Loucy (cell line): Measurements from ENCODE around the gene CASZ1.

Experiments used
- EZH2phosphoT487 ChIP-seq: fragments of 200-600 bp; IDR thresholded peaks from 2 replicates; pipeline ENCODE4 v1.6.1; 2018; ENCODE audit warnings: antibody characterized with exemption, mild to moderate bottlenecking, moderate library complexity, borderline replicate concordance
- TF ChIP-seq, protein P1 (sequence below): fragments of 200-600 bp; sonication (generic); conservative IDR thresholded peaks from 2 replicates; pipeline ENCODE4 v1.5.1; 2014; ENCODE audit warnings: mild to moderate bottlenecking, antibody characterized with exemption, low read length

DNA sequence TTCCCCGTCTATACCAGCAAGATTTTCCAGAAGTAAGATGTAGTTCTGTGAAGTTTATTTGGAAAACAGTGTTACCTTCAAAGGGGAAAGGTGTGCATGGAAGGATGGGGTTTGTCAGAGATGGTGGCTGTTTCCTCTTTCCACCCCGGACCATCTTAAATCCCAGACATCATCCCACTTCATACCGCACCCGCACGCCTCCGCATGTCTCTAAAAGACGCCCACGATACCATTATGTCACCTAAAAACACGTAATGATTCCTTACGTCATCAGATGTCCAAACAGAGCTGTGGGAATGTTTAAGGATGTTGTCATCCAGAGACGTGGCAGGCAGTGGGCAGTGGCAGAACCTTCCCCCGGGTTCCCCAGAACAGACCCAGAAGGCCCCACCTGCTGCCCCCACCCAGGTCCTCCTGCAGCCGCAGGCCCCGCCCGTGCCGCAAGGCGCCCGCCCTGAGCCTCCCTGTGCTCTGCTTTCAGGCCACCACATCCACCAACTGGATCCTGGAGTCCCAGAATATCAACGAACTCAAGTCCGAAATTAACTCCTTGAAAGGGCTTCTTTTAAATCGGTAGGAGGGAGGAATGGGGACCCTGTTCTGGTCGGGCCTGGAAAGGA is 169.5 kb downstream of the CASZ1 start:
- TF ChIP-seq, protein P1, sequence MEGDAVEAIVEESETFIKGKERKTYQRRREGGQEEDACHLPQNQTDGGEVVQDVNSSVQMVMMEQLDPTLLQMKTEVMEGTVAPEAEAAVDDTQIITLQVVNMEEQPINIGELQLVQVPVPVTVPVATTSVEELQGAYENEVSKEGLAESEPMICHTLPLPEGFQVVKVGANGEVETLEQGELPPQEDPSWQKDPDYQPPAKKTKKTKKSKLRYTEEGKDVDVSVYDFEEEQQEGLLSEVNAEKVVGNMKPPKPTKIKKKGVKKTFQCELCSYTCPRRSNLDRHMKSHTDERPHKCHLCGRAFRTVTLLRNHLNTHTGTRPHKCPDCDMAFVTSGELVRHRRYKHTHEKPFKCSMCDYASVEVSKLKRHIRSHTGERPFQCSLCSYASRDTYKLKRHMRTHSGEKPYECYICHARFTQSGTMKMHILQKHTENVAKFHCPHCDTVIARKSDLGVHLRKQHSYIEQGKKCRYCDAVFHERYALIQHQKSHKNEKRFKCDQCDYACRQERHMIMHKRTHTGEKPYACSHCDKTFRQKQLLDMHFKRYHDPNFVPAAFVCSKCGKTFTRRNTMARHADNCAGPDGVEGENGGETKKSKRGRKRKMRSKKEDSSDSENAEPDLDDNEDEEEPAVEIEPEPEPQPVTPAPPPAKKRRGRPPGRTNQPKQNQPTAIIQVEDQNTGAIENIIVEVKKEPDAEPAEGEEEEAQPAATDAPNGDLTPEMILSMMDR: no peak
- no peak for TF ChIP-seq EZH2phosphoT487
